GM21619 (cell line): ENCODE measurements around the gene L3MBTL2.
"Not testable (repeated sequence)": the region's sequence is repeated elsewhere in the genome, so short reads cannot be mapped to it uniquely, and the experiment has no call there.

Experiments used
- ATAC-seq: cut with Tn5 transposase; IDR thresholded peaks from one replicate; pipeline ENCODE4 v1.9.1; 2021; ENCODE audit not compliant: unreplicated experiment

The L3MBTL2 gene

GRCh38 chr22:41204992-41205900 is at the start of gene L3MBTL2:
Gene L3MBTL2, plus strand, starts transcription at chr22:41205312. Its CDS starts 51 bp downstream, at chr22:41205363.
- ATAC-seq, result peak; percentile 89

GRCh38 chr22:41157083-41157482 is 48.0 kb upstream of the L3MBTL2 start:
- ATAC-seq, result no peak

- ATAC-seq, result no peak
Observed at GRCh38 chr22:41169157-41169556, 36.0 kb upstream of the L3MBTL2 start.

GRCh38 chr22:41171996-41172395 is 33.1 kb upstream of the L3MBTL2 start:
- no peak for ATAC-seq

- no peak for ATAC-seq
Observed at GRCh38 chr22:41175546-41175945, 29.6 kb upstream of the L3MBTL2 start.

GRCh38 chr22:41177040-41177621 is 28.0 kb upstream of the L3MBTL2 start:
- no peak for ATAC-seq

- no peak for ATAC-seq
Observed at GRCh38 chr22:41177622-41178424, 27.3 kb upstream of the L3MBTL2 start.

GRCh38 chr22:41178425-41178975 is 26.6 kb upstream of the L3MBTL2 start:
- no peak for ATAC-seq

GRCh38 chr22:41180362-41180761 is 24.8 kb upstream of the L3MBTL2 start:
- not testable (repeated sequence) for ATAC-seq

- ATAC-seq, result no peak
Observed at GRCh38 chr22:41180926-41181325, 24.2 kb upstream of the L3MBTL2 start.

GRCh38 chr22:41181349-41182241 is 23.5 kb upstream of the L3MBTL2 start:
- ATAC-seq, result no peak

GRCh38 chr22:41184679-41185078 is 20.4 kb upstream of the L3MBTL2 start:
- no peak for ATAC-seq

- ATAC-seq, result no peak
Observed at GRCh38 chr22:41191467-41191866, 13.6 kb upstream of the L3MBTL2 start.

GRCh38 chr22:41193829-41194228 is 11.3 kb upstream of the L3MBTL2 start:
- no peak for ATAC-seq

- peak; percentile 78 for ATAC-seq
Observed at GRCh38 chr22:41197038-41197972, 7.8 kb upstream of the L3MBTL2 start.

- ATAC-seq, result no peak
Observed at GRCh38 chr22:41198027-41198580, 7.0 kb upstream of the L3MBTL2 start.

- ATAC-seq, result no peak
Observed at GRCh38 chr22:41201141-41201540, 4.0 kb upstream of the L3MBTL2 start.

- no peak for ATAC-seq
Observed at GRCh38 chr22:41203118-41203517, 2.0 kb upstream of the L3MBTL2 start.

GRCh38 chr22:41204066-41204465 is 1.0 kb upstream of the L3MBTL2 start:
- no peak for ATAC-seq
